Measurements from ENCODE around the gene ZNF605.

DNA sequence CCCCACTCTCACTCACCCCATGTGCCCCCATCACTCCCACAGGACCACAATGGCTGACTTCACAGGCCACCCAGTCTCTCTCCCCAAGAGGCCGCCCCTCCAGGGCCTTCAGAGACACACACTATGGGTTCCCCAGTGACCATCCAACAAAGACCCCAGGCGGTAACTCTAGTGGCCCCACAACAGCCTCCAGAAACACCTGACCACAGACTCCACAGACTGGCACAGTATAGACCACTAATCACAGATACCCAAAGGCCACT lies 3.0 kb downstream of the ZNF605 start:
- TF ChIP-seq, protein P1, sequence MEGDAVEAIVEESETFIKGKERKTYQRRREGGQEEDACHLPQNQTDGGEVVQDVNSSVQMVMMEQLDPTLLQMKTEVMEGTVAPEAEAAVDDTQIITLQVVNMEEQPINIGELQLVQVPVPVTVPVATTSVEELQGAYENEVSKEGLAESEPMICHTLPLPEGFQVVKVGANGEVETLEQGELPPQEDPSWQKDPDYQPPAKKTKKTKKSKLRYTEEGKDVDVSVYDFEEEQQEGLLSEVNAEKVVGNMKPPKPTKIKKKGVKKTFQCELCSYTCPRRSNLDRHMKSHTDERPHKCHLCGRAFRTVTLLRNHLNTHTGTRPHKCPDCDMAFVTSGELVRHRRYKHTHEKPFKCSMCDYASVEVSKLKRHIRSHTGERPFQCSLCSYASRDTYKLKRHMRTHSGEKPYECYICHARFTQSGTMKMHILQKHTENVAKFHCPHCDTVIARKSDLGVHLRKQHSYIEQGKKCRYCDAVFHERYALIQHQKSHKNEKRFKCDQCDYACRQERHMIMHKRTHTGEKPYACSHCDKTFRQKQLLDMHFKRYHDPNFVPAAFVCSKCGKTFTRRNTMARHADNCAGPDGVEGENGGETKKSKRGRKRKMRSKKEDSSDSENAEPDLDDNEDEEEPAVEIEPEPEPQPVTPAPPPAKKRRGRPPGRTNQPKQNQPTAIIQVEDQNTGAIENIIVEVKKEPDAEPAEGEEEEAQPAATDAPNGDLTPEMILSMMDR (IDR thresholded peaks at IDR 0.05; ENCODE audit: borderline replicate concordance, extremely low read depth, low read length, poor library complexity, severe bottlenecking) = no peak
- TF ChIP-seq EZH2 (IDR thresholded peaks at IDR 0.05; ENCODE audit: borderline replicate concordance, low read depth, low read length, severe bottlenecking) = no peak
